WI38 (cell line): ENCODE results near the gene MEF2C.

Source experiments
- H3K4me3 ChIP-seq: 2 replicates; pipeline ENCODE4 v1.5.1; 2011; ENCODE audit warnings: low read depth, mild to moderate bottlenecking, control low read depth, low read length
- TF ChIP-seq, protein P1 (sequence below): IDR thresholded peaks from 2 replicates; pipeline ENCODE4 v1.5.1; 2012; ENCODE audit warnings: low read depth, mild to moderate bottlenecking, control low read depth, low read length

Gene MEF2C

DNA sequence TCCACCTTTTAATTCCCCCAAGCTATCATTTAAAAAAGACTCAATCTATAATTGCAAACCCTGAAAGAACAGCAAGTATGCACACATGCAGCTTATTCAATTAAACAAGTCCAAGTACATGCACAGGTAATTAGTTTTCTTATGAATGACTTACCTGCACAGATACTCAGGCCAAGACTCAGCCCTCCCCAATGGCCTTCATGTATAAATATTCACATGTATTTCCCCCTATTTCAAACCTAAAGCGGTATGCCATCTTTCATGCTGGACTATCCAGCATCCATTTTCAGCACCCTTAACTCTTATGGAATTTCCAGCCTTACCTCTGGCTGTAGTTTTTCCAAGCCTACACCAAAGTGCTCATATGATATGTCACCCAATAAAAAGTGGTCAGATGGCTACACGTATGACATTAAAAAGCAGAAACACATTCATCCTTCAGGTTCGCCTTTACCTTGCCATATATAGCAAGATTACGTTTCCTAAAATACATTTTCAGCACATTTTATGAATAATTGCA lies 205.5 kb downstream of the MEF2C start:
- H3K4me3 ChIP-seq = no peak overlapping the region
- TF ChIP-seq, protein P1, sequence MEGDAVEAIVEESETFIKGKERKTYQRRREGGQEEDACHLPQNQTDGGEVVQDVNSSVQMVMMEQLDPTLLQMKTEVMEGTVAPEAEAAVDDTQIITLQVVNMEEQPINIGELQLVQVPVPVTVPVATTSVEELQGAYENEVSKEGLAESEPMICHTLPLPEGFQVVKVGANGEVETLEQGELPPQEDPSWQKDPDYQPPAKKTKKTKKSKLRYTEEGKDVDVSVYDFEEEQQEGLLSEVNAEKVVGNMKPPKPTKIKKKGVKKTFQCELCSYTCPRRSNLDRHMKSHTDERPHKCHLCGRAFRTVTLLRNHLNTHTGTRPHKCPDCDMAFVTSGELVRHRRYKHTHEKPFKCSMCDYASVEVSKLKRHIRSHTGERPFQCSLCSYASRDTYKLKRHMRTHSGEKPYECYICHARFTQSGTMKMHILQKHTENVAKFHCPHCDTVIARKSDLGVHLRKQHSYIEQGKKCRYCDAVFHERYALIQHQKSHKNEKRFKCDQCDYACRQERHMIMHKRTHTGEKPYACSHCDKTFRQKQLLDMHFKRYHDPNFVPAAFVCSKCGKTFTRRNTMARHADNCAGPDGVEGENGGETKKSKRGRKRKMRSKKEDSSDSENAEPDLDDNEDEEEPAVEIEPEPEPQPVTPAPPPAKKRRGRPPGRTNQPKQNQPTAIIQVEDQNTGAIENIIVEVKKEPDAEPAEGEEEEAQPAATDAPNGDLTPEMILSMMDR = no peak

DNA sequence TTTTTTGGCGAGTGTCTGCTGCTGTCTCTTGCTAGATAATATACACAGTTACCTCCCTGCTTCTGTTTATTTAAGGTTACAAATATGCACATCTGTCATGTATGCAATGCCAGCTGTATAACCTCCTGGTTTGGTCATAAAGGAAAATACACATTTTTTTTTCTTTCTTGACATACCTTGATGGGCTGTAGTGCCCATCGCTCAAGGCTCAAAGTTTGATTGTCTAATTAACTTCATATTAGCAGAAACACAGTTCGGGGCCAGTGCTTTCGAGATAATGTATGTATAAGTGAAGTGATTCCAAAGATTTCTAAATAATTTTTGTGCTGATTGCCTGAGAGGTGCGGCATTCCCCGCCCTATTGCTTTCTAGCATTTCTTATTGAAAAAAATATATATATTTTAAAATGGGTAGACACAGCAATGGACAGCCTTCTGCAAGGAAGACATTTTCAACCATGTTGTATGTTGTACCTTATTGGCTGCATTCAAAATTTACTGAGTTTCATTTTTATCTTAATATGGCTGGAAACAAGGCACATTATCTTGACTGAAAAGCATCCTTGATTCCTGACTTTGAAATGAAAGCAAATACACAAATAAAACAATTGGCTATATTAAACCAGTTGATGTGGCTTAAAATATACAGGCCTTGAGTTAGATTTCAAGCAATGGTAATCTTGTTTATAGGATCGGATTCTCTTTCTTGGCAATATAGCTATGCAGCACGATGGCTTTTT lies 206.2 kb downstream of the MEF2C start:
- no peak overlapping the region for H3K4me3 ChIP-seq
- TF ChIP-seq, protein P1 = no peak

DNA sequence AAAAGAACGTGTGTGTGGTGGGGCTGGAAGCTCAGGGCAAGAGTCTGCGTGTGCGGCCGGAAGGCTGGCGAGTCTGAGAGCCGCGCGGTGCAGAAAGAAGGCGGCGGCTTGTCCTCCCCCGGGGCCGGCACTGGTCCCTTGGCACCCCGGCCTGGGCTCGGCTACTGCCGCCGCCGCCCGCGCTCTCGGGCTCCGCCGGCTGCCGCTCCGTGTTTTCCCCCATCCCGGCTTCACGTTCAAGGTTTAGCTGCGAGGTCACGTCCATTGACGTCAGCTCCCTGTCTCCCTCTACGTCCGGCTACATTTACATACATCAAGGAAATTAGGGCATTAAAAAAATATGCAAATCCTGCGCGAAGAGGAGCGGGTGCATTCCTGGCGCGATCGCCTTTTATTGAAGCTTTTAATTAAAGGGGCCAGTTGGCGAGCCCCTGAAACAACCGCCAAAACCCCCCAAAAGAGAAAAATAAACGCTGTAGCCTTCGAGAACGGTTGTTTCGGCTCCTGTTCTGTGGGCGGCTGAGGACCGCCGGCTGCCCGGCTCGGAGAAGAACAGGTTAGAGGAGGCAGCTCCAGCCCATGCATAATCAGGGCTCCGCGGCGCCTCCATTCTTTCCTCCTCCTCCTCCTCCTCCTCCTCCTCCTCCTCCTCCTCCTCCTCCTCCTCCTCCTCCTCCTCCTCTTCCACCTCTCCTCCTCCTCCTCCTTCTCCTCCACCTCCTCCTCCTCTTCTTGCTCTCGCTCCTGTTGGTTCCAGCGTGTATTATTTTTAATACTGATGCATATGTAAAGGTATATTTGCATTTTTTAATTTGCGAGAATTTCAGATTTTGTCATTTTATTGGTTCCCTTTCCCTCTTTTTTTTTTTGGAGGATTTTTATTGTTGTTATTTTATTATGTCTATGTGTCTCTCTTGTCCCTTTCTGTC lies 207.0 kb downstream of the MEF2C start:
- TF ChIP-seq, protein P1 = no peak
- no peak overlapping the region; the same call in 1 of the 2 replicates for H3K4me3 ChIP-seq

DNA sequence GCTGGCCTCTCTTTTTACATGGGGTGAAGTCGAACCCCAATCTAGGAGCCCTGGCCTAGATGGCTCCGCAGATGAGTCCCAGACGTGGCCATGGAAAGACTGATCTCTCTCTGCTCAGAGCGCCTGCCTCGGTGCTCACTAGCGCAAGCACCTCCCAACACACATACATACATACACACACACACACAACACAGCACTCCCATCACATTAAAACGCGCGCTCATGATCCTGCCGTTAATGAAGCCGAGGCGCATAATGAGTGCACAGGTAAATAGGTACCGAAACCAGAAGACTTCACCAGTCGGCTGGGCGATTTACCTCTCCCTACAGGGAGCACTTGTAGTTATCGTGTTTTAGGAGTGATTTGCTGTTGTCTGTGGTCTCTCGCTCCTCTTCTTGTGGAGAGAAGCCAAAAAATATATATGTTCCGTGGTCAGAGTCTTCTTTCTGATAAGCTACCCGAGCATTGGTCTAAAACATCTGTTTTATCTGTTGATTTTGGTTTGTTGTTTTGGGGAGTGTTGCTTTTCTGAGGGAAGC lies 207.7 kb downstream of the MEF2C start:
- no peak overlapping the region for H3K4me3 ChIP-seq
- TF ChIP-seq, protein P1 = no peak

DNA sequence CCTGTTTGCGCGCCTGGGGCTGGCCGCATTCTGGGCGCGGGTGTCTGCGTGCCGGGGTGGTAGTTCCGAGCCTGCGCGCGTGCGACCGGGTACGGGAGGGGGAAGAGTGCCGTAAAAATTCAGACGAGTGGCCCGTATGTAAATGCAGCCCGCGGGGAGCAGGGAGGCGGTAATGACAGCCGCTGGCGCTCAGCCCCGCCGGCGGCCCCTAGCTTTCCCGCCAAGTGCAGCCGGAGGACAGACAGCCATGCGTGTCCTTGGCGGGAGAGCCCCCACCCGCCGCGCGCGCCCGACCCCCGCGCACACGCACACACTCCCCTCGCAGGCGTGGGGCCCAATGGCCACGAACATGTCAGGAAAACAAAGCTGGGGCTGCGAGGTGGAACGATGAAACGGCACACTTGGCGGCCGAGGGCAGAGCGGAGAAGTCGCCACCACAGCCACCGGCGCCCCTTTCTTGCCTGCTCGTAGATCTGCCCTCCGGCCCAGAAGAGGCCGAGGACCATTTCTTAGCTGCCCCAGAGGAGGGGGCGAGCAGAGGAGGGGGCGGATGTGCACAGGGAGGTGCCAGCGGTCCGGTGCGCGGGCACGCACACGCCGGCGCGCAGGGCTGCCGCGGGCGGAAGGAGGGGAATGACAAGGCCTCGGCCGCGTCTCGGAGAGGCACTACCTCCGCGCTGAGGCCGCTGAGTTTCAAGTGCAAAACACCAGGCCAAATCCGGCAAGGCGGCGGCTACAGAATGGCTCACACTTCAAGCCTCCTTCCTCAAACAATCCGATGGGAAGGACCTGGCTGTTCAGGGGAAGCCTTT lies 208.4 kb downstream of the MEF2C start:
- TF ChIP-seq, protein P1 = no peak
- peak overlapping the region; percentile 33 for H3K4me3 ChIP-seq

DNA sequence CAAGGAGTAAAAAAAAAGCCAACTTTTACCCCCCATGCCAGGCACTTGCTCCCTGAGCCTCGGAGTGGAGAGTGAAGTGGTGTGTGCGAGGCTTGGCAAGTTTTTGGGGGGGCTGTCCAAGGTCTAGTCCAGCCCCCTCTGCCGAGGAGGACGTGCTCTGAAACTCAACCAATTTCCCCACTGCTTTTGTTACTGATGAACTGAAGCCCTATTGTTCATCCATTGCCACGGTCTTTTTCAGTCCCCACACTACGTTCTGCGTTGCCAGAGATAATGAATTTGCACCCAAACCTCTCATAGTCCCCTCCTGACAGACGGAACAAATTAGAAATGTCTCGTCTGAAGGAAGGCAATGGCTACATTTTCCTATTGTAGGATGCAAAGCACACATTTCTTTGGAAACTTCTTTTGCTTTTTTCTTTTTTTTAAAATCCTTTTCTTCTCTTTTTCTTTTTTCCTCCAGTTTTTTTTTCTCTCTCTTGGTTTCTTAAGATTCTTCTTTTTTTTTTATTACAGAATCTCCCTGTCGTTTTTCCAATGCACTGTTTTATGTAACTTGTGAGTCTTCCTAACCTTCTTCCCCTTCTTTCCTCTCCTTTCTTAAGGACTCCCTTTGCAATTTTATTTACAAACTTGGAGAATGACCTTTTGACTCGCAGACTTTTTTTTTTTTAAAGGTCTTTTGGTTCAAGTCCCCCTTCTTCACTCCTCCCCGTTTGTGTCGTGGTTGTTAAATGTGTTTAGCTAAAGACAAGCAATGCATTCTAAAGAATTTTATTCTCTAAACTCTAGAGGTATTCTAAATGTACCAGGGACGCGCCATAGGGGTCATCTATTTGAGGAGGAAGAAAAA lies 209.5 kb downstream of the MEF2C start:
- TF ChIP-seq, protein P1 = no peak
- no peak overlapping the region for H3K4me3 ChIP-seq
